Colonic mucosa (tissue), 4 donors: ENCODE measurements around the gene CYP2D6. TPM values are rescaled to one million over a fixed set of nuclear protein-coding genes. Genes with fewer than 3 reads are reported as not detected.
A peak's percentile ranks its signal among the peaks of the same experiment; 100 is the strongest.
"Not testable (repeated sequence)": the region's sequence is repeated elsewhere in the genome, so short reads cannot be mapped to it uniquely, and the experiment has no call there.

Experiments
- DNase-seq: peaks from one replicate; pipeline ENCODE4 v3.0.0-alpha.2; 2020
- H3K27ac ChIP-seq: fragments of 200-600 bp; one replicate; pipeline ENCODE4 v1.8.0; 2021
- H3K27me3 ChIP-seq: fragments of 200-600 bp; one replicate; pipeline ENCODE4 v1.8.0; 2021
- H3K36me3 ChIP-seq: fragments of 200-600 bp; one replicate; pipeline ENCODE4 v1.8.0; 2021
- H3K4me1 ChIP-seq: fragments of 200-600 bp; one replicate; pipeline ENCODE4 v1.8.0; 2021; ENCODE audit warnings: mild to moderate bottlenecking
- H3K4me3 ChIP-seq: fragments of 200-600 bp; one replicate; pipeline ENCODE4 v1.8.0; 2021
- H3K9ac ChIP-seq, 2 donors: one replicate each; pipeline ENCODE4 v1.7.0; 2013; ENCODE audit warnings: control low read depth in 2 of 2, low read depth in 2 of 2, low read length in 2 of 2
- H3K9me3 ChIP-seq: fragments of 200-600 bp; one replicate; pipeline ENCODE4 v1.8.0; 2021
- intact Hi-C: fragments of 100-400 bp; cut with DNase I; formaldehyde crosslinking; loops from one replicate; pipeline ENCODE4 v1.14.1; 2022
- total RNA-seq, 2 donors: library from RNA; stranded (reverse); fragmentation: NEBNext Ultra II Directional in 1 of 2; extraction: Animal tissue kit (Norgen Biotek cat#: 25700) in 1 of 2; gene quantifications; one replicate each; pipeline ENCODE4 v1.2.1, GENCODE V29; 2021
- TF ChIP-seq, protein P1 (sequence below): fragments of 200-600 bp; IDR thresholded peaks from one replicate; pipeline ENCODE4 v1.8.0; 2022; ENCODE audit warnings: antibody characterized with exemption, mild to moderate bottlenecking
- donor health status: healthy.
- donor health status: DM: no; HTN: no; CAD: no.
- donor health status: DM: no; HTN: no; CAD: no.

Gene CYP2D6
- total RNA-seq, 2 donors from 2014 or later = 2.2 to 2.9 TPM

DNA sequence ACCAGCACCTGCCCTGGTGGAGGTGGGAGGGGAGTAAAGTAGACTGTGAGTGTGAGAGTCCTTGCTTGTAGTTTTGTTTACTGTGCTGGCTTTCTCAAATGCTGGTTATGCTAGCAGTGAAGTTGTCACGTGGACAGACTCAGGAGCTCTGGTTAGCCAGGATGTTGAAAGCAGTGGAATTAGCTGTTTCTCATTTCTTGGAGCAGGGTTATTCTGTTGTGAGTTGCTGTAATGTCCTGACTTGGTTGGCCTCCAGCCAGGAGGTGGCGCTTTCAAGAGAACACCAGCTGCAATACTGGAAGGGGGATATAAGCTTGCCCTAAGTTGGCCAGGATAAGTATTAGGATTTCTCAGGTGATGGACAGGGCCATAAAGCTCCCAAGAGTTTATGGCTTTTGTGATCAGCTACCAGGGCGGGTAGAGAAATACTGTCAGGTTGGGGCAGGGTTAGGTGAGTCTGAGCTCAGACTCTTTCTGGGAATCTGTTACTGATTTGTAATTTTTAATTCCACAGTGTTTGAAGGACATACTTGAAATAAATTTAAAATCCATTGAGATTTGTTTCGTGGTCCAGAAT lies 13.7 kb downstream of the CYP2D6 start:
- DNase-seq = peak; percentile 71
- no peaks in the 10 kb centered on the region for H3K9me3 ChIP-seq
- no peaks in the 10 kb centered on the region for H3K4me1 ChIP-seq
- H3K36me3 ChIP-seq = no peaks in the 10 kb centered on the region
- H3K27me3 ChIP-seq = no peaks in the 10 kb centered on the region
- intact Hi-C loops = no loop called here
- TF ChIP-seq, protein P1, sequence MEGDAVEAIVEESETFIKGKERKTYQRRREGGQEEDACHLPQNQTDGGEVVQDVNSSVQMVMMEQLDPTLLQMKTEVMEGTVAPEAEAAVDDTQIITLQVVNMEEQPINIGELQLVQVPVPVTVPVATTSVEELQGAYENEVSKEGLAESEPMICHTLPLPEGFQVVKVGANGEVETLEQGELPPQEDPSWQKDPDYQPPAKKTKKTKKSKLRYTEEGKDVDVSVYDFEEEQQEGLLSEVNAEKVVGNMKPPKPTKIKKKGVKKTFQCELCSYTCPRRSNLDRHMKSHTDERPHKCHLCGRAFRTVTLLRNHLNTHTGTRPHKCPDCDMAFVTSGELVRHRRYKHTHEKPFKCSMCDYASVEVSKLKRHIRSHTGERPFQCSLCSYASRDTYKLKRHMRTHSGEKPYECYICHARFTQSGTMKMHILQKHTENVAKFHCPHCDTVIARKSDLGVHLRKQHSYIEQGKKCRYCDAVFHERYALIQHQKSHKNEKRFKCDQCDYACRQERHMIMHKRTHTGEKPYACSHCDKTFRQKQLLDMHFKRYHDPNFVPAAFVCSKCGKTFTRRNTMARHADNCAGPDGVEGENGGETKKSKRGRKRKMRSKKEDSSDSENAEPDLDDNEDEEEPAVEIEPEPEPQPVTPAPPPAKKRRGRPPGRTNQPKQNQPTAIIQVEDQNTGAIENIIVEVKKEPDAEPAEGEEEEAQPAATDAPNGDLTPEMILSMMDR = no peak
- H3K27ac ChIP-seq = no peak overlapping the region
- H3K9ac ChIP-seq = no peak overlapping the region
- H3K4me3 ChIP-seq = no peak overlapping the region

DNA sequence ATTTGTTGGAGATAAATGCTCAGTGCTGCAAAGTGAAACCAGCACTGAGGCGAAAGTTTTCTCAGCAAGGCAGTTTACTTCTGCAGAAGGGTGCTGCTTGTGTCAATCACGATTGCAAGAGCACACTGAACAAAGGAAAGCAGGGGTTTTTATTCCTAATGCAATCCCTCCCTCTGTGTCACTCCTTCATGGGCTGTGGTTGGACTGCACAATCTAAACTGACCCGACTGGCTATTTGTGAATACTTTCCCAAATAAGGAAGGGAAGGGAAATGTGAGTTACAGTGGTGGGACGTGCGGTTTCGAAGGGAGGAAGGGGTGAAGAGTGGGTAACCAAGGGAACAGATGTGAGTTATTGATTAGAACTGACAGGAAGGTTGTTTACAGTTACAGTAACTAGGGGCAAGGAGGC lies 15.2 kb downstream of the CYP2D6 start:
- H3K4me1 ChIP-seq, intact Hi-C loops, H3K36me3 ChIP-seq, H3K9me3 ChIP-seq, DNase-seq, H3K27ac ChIP-seq, H3K27me3 ChIP-seq, H3K9ac ChIP-seq, H3K4me3 ChIP-seq: not testable (repeated sequence)

DNA sequence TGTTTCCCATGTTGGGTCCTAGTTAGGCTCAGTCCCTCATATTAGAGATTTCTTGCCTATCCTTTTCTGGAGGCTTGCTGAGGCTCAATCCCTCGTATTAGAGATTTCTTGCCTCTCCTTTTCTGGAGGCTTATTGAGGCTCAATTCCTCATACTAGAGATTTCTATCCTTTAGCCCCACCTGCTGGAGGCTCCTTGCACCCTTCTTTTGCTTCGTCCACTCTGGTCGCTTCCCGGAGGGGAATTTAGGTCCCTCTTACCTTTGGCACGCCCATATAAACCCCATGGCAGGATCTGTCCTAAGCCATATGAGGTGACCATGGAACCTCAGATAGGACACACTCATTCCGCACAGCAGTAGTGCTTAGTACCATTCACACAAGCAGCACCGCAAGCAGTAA lies 15.9 kb downstream of the CYP2D6 start:
- no peak for DNase-seq
- Histone ChIP-seq H3K4me1 (no peaks in the 10 kb centered on the region), H3K36me3 (no peaks in the 10 kb centered on the region), H3K9me3 (no peaks in the 10 kb centered on the region), H3K27me3 (no peaks in the 10 kb centered on the region), H3K4me3 (no peak overlapping the region), H3K9ac (no peak overlapping the region), H3K27ac (no peak overlapping the region)
- intact Hi-C loops = no loop called here
- TF ChIP-seq, protein P1 = no peak

DNA sequence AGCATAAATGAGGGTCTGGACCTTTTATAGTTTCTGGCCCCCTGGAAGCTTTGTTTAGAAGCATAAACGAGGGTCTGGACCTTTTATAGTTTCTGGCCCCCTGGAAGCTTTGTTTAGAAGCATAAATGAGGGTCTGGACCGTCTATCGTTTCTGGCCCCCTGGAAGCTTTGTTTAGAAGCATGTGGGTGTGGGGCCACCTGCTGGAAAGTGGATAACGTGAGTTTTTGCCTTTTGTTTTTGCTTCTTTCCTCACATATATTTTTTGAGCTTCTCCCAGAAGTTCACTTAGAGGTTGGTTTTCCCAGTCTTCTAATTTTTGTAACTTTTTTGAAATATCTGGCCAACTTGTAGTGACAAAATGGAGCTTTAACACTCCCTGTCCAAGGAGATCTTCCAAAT lies 17.8 kb downstream of the CYP2D6 start:
- DNase-seq, H3K4me3 ChIP-seq, H3K4me1 ChIP-seq, H3K9me3 ChIP-seq, H3K9ac ChIP-seq, H3K36me3 ChIP-seq, intact Hi-C loops, H3K27me3 ChIP-seq, H3K27ac ChIP-seq: not testable (repeated sequence)

DNA sequence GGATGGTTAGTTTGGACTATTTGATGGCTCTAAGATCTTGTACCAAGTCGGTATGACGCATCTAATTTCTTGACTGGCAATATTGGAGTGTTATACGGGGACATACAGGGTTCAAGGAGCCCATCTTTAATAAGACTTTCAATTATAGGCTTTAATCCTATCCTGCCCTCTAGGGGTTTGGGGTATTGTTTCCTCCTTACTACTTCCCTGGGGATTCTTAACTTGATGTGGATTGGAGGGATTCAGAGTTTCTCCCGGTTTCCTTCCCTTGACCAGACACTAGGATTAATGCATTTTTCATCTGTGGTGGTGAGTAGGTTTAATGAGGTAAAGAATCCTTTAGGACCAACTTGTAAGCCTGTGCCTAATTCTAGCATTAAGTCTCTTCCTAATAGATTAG lies 18.8 kb downstream of the CYP2D6 start:
- Histone ChIP-seq H3K9me3 (no peaks in the 10 kb centered on the region), H3K9ac (no peak overlapping the region), H3K4me3 (no peak overlapping the region), H3K27ac (no peak overlapping the region), H3K36me3 (no peaks in the 10 kb centered on the region), H3K4me1 (no peaks in the 10 kb centered on the region), H3K27me3 (no peaks in the 10 kb centered on the region)
- no peak for DNase-seq
- TF ChIP-seq, protein P1 = no peak
- intact Hi-C loops = no loop called here

DNA sequence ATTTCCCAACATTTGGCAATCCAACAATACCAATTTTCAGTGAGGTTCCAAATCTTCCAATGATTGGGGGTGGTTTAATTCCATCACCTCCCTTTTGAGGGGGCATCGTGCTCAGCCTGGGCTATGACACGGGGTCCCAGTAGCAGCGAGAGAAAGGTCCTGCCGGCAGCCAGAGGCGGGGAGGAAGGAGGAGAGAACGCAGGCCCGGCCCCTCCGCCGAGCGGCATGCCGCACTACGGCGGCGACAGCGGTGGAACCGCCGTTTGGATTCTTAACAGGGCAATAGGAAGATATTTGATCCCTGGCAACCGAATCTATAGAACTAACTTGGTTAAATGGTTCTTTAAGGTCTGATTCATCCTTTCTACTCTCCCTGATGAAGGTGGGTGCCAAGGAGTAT lies 21.8 kb downstream of the CYP2D6 start:
- H3K4me1 ChIP-seq = no peaks in the 10 kb centered on the region
- no peak overlapping the region for H3K4me3 ChIP-seq
- no peak for DNase-seq
- TF ChIP-seq, protein P1 = no peak
- intact Hi-C loops = no loop called here
- no peak overlapping the region for H3K27ac ChIP-seq
- no peaks in the 10 kb centered on the region for H3K27me3 ChIP-seq
- no peaks in the 10 kb centered on the region for H3K36me3 ChIP-seq
- peaks cover 7% of the 10 kb centered on the region for H3K9me3 ChIP-seq
- H3K9ac ChIP-seq = no peak overlapping the region

DNA sequence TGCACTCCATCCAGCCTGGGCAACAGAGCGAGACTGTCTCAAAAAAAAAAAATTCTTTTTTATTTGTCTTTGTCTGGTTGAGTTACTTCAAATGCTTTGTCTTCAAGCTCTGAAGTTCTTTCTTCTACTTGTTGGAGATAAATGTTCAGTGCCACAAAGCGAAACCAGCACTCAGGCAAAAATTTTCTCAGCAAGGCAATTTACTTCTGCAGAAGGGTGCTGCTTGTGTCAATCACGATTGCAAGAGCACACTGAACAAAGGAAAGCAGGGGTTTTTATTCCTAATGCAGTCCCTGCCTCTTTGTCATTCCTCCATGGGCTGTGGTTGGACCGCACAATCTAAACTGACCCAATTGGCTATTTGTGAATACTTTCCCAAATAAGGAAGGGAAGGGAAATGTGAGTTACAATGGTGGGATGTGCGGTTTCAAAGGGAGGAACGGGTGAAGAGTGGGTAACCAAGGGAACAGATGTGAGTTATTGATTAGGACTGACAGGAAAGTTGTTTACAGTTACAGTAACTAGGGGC lies 26.2 kb downstream of the CYP2D6 start:
- H3K36me3 ChIP-seq, H3K9me3 ChIP-seq, H3K27me3 ChIP-seq, H3K4me3 ChIP-seq, H3K27ac ChIP-seq, H3K4me1 ChIP-seq, H3K9ac ChIP-seq, DNase-seq: not testable (repeated sequence)
- intact Hi-C loops = loop anchor here (5.0 kb wide), 1 partner anchor 53 kb away; no protein-coding TSS in a partner anchor
